Renal cortical epithelial cell (primary cell): ENCODE data around the gene CTNNA2. TPM values are rescaled to one million over a fixed set of nuclear protein-coding genes. Genes with fewer than 3 reads are reported as not detected.
A peak's percentile ranks its signal among the peaks of the same experiment; 100 is the strongest.
"Not testable (repeated sequence)": the region's sequence is repeated elsewhere in the genome, so short reads cannot be mapped to it uniquely, and the experiment has no call there.

Source experiments
- DNase-seq: peaks from one replicate; pipeline ENCODE4 v3.0.0-alpha.2; 2011; ENCODE audit warnings: low read depth
- total RNA-seq: library from RNA; depleted of rRNA; stranded (reverse); fragments of >200 nt; gene quantifications from 2 replicates; pipeline ENCODE4 v1.2.3, GENCODE V29; 2014

The CTNNA2 gene
- total RNA-seq, 1 donor from 2014 or later, result 0.35 TPM

DNA sequence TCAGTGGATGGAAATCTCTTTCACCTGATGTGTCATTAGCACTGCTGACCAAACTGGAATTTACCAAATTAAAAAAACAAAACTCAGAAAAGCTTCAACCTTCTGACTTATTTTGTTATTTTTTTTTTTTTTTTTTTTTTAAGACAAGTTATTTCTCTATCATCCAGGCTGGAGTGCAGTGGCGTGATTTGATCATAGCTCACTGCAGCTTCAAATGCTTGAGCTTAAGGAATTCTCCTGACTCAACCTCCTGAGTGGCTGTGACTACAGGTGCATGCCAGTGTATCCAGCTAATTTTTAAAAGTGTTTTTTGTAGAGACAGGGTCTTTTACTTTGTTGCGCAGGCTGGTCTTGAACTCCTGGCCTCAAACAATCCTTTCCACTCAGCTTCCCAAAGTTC lies 636.1 kb downstream of the CTNNA2 start:
- DNase-seq, result no peak

DNA sequence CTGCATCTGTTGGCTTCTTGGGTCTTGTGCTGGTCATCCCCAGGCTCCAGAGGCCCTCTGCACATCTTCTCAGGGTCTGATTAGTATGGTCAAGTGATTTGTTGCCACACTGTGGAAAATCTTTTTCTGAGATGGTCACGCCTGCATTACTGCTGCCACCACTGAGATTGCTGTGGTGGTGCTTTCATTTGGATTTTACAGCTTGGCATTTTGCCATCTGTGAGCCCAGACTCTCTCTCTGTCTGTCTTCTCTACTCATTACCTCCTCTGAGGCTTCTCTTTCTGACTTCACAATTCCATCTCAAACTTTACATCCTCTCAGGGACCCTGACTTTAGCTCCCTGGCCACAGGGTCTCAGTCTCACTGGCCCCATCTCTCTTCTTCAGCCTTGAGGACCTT lies 637.1 kb downstream of the CTNNA2 start:
- DNase-seq, result no peak

DNA sequence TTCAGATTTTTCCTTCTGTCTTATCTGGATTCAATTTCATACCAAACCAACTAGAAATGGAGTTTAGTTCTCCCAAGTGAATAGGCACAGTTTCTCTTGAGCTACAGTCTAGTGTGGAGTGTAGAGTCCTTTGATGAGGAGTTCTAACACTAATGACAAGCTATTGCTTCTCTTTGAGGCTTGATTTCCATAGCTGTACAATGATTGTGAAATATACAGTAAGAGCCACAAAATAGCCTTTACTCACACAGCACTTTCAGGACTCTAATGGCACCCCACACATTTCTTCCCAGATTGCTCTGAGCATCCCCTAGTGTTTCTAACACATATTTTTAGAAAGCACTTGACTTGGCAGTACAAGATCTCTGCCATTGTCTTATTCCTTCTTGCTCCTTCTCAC lies 638.4 kb downstream of the CTNNA2 start:
- DNase-seq, result no peak

DNA sequence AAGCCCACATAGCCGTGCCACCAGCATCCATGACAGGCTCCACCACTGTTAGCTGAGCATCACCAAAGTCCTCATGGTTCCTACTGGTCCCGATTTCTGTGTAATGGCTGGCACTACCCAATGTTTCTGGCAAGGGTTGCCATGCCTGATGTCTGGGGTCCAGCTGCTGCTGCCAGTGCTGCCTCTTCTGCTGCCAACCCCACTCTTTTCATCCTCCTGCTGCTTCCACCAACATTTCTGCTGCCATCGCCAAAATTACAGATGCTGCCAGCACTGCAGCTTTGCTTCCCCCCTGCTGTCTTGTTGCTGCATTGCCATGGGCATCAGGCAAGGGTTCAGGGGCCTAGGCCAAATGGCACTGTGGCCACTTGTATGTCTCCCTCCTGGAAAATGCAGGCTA lies 638.8 kb downstream of the CTNNA2 start:
- DNase-seq, result no peak

DNA sequence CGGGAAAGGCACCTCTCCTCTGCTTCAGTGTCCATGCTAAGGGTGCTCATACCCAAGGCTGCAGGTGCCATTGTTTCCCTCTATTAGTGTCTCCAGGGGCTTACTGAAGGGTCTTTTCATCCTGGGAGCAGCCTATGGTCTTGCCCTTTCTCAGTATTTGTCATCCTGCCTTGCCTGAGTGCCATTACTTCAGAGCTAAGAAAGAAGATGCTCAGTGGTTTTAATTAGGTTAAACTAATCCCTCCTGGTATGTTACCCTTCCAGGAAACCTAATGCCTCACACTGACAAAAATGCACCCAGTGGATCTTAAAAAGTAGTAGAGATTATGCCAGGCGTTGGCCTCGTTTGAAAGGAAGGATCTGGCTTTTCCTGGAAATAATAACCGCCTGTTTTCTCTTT lies 640.3 kb downstream of the CTNNA2 start:
- DNase-seq, result no peak

DNA sequence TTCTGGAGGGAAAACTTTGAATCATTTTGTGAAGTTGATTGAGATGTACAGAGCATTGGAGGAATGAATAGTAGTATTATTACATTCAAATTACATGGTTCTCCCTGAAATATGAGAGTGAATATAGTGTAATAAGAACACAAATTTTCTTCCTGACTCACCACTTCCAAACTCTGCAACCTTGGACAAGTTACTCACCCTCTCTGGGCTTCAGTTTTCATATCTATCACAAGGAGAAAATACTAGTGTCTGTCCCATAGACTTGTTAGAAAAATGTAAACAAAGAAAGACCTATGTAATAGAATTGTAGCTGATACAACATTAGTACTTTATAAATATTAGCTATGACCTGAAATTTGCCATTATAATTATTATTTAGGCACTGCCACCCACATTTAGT lies 640.9 kb downstream of the CTNNA2 start:
- no peak for DNase-seq

DNA sequence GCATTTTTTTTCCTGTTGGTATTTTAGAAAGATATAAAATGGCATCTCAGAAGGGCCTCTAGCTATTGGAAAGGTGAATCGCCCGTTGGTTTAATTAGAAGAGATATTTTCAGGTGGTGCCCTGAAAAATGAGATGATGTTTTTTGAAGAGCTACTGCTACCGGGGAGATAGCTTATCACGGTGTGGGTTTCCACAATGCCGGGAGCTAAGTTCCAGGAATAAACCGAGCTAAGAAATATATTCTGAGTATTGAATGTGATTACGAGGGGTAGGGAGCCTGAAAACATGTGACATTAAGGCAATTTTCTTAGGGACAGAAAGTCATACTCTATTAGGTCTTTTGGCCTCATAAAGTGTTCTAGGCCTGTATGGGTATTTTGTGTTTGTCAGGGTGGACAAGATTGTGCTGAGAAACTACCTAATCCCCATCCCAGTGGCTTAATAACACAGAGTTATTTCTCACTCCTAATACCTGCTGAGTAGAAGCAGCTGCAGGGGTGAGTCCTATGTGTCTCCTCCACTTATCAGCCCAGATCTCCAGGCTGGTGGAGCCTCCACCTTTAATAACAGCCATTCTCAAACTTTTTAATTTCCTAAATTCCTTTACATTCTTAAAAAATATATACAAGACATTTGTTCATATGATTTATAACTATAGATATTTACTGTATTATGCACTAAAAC lies 641.5 kb downstream of the CTNNA2 start:
- no peak for DNase-seq

DNA sequence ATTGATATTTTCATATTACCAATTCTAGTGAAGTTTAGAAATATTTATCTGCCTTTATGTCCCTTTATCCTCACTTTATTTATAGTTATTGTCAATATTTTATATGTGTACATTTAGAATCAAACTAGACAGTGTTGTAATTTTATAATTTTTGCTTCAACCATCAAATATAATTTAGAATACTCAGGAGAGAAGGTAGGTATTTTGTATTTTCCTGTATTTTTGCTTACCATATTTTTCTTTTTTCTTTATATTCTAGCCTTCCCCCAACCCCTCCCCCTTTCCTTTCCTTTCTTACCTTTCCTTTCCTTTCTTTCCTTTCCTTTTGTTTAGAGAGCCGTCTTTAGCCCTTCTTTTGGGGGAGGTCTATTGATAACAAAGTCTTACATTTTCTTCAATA lies 651.5 kb downstream of the CTNNA2 start:
- DNase-seq, result no peak

DNA sequence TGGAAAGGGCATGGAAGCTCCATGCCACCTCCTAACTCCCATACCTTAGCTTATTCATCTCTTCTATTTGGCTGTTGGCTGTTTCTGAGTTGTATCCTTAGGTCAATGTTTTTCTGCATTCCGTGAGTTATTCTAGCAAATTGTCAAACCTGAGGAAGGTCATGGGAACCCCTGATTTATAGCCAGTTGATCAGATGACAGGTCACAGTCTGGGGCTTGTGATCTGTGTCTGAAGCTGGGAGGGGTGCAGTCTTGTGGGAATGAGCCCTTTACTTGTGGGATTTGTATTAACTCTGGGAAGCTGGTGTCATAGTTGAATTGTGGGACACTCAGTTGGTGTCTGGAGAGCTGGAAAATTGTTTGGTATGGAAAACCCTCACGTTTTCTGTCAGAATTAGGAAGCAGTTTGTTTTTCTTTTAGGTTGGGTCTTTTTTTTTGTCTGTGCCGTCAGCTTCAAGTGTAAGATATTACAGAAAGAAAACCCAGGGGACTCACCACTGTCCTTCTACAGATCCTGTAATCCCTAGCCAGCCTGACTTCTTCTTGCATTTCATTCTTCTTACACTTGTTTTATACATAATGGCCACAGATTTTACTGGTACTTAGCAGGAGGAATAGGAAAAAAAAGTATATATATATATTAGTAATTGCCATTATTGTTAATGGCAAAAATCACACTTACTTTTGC lies 653.8 kb downstream of the CTNNA2 start:
- DNase-seq, result no peak

DNA sequence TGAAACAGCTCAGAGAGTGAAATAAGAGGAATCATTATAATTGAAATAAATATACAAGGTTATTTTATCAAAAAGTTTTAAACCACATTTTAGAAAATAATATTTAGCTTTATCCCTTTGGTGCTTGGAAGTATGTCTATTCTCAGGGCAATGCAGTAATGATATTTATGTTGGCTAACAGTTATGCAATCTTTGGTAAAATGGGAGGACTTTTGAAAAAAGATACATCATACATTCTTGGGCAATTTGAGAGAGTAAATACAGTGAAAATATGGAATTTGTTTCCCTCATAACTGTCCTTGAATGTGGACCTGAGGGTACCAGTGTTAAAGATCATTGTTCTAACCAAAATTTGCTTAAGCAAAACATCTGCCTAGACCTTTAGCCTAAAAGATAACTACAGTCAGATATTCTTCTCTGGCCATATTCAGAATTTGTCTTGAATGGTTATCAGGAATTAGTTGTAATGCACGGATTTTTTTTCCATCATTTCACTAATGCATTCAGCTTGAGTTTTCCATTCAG lies 654.5 kb downstream of the CTNNA2 start:
- no peak for DNase-seq

DNA sequence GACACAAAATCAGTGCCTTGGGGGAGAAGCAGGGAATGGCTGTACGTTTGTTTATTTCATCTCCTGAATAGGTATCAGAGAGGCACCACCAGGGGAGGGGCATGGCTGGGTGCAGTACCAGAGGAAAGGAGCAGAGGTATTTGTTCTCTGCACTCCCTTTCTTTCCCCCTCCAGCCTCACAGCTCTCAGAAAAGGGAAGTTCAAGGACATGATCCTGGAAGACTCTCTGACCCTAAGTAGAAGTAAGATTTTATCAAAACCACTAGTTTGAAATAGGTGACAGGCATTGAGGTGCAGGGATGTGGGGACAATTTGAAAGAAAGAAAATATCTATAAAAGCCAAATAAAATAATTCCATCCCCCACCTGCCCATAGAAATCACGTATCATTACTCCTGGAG lies 655.2 kb downstream of the CTNNA2 start:
- DNase-seq, result no peak

DNA sequence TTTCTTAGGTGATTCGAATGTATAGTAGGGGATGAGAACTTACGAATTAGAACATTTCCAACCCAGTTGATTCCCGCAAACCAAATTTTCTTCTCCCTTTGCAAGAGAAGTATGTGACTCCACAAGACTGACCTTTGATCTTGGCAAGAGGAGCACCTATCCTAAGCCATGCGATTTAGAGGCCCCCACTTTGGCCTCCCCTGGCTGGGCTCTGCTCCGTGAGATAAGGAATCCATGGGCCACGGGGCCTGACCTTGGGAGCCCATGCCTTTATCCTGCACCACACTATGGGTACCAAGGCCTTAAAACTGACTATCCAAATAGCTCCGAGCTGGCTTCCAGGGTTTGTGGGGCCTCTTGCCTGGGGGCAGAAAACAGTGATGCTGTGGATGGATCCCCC lies 656.0 kb downstream of the CTNNA2 start:
- DNase-seq, result no peak

DNA sequence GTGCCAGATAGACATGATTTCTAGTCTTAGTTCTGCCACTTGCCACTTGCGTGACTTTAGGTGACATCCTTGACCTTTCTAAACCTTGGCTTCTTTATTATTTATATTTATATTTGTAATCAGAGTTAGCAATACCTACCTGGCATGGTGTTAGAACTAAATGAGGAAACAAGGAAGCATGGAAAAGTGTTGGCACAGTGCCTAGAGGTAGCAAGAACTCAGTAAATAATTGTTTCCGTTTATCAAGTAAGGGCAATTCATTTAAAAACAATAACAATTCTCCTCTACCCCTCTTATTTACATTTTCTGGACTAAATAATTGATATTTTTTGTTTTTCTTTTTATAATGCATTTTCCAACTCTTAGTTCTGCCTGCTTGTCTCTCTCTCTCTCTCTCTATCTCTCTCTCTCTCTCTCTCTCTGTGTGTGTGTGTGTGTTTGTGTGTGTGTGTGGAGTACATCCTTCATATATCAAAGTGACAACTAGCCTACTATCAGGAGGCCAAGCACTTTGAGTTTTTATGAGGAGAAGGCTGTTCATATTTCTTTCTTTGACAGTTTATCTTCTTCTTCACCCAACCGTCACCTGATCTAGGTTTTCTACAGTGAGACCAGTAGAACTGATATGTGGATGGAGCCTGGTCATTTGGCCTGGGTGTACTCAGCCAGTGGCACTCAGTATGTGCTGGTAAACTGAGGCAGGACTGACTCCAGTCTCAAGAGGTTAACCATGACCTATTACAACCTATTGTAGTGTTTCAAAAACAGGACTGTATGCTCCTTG lies 657.2 kb downstream of the CTNNA2 start:
- DNase-seq, result peak; percentile 2

DNA sequence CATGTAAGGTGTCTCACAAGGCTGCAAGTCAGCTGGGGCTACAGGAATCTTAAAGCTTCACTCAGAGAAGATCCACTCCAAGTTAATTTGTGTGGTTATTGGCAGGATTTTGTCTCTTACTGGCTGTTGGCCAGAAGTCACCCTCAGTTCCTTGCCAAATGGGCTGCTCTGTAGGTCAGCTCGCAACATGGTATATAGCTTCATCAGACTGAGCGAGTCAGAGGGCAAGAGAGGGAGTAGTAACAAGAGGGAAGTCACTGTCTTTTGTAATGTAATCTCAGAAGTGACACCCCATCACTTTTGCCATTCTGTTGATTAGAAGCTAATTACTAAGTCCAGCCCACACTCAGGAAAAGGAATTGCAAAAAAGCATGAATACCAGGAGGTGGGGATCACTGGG lies 672.2 kb downstream of the CTNNA2 start:
- no peak for DNase-seq

DNA sequence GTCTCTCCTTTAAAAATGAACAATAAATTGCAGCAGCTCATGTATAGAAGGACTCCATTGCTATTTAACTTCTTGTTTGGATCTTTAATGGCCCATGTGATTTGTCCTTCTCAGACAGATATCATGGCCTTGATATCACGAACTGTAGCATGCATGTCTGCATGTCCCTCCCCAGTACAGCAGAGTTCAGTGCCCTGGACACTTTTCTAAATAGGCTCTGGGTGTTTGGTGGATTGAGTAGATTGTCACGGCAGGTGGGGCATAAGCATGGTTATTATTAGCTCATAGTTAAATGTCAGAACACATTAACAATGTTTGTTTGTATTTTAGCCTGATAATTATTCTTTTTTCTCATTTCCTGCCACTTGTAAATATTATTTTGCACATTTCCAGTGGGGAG lies 673.4 kb downstream of the CTNNA2 start:
- no peak for DNase-seq

DNA sequence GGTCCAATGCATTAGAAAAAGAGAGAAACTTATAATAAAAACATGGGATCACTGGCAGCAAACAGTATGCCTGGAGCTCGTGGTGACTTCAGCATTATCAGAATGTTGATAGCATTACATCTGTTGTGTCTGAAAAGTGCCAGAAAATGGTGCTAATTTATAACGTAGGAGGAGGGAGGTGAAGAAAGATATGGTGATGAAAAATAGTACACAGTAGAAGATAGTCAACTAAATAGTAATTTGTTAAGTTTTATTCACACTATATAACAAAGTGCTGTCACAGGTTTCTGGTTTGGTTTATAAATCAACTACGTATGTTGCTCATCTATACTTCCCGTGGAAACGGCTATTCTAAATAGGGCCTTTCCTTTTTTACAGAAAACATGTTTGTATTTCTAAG lies 674.3 kb downstream of the CTNNA2 start:
- DNase-seq, result no peak

DNA sequence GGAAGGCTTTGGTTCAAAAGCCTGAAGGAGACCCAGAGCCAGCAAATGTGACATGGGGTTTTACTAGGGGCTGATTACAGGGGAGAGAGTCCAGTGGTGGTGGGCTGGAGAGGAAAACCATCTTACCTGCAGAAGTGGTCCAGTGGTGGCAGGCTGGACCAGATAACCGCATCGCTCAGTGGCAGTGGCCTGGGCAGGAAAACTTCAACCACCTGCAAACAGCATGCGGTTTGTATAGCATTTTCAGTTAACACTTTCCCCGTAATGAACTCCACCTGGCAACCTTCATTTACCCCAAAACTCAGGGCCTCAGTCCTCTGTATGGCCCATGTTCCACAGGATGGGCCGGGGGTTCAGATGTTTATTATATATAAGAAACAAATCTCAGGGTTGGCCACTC lies 677.3 kb downstream of the CTNNA2 start:
- DNase-seq, result no peak

DNA sequence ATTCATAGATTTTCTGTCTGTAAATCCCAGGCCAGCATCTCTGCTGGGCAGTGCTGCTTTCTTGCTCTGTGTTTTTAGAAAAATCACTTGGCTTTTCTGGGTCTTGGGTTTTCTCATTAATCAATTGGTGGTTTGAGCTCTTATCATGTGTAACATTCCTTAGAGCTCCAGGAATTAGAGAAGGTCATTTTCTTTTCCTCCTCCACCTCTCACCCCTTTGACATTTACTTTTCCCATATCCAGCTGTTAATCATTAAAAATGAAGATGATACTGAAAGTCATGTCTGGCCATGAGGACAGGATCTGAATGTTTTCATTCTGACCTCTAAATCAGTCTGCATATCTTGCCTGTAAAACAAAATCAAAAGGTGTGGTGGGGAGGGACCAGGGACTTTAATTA lies 680.7 kb downstream of the CTNNA2 start:
- DNase-seq, result no peak

DNA sequence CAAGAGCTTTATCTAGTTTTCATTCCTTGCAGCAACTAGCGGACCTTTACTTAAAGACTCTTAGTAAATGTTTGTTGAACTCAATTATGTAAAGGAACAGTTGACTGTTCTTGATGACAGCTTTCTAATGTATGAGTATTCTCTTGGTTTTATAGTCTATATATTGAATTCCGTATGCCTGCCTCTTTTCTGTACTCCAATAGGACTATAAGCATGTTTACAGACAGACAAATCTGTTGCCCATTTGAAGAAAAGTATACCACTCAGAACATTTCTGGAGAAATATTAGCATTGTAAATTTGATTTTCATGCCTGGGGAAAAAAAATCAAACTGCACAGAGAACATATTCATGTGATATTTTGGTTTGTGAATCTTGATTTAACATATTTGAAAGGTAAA lies 682.2 kb downstream of the CTNNA2 start:
- no peak for DNase-seq

DNA sequence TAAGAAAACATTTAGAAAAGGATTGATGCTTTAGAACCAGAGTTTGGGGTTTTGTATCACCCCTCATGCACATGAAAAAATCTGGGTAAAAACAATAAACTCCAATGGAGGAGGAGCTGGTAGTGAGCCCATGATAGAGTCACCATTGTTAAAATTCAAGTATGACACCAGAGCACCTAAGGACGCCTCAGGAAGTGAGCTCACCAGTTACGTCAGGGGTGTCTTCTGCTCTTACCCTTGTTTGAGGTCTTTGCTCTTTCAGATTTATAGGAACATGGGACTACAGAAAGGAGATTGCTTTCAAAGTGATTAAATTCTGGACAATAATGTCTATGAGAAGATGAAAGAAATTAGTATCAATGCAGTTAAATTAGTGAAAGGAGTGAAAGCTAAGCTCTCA lies 685.2 kb downstream of the CTNNA2 start:
- no peak for DNase-seq

DNA sequence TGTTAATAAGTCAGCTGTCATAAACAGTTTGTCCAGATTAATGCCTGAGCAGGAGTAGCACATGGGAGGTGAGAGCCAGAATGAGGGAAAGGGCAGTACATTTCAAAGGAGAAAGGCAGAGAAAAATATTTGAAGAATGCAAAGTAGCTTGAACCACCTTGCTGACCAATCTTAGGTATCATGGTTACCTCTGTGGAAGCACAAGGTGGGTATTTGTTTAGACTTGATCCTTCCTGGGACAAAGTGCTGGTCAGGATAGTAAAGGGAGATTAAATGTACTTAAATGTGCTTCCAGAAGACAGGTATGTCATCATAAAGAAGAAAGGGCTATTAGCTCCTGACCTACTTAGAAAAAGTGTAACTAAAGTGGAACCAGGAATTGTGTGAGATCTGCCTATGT lies 686.7 kb downstream of the CTNNA2 start:
- peak; percentile 1 for DNase-seq

DNA sequence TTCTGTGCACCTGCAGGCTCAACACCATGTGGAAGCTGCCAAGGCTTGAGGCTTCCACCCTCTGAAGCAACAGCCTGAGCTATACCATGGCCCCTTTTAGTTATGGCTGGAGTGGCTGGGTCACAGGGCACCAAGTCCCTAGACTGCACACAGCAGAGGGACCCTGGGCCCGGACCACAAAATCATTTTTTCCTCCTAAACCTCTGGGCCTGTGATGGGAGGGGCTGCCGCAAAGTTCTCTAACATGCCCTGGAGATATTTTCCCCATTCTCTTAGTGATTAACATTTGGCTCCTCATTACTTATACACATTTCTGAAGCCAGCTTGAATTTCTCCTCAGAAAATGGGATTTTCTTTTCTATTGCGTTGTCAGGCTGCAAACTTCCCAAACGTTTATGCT lies 691.1 kb downstream of the CTNNA2 start:
- not testable (repeated sequence) for DNase-seq

DNA sequence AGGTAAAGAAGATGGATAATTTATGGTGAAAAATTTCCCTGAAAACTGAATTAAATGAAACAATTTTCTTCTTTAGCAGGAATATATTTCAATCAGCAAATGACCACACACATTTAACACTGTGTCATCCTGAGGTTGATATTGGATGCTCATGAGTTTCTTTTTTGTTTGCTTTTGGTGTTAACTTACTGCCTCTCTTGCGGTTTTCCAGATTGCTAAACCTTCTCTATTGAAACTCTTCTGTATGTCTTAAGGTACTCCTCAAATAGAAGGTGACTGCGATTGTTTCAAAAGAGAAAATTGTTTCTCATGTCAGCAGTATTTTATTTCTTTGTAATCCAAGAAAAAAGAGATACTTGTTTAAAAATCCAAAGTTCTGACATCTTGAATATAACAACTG lies 692.6 kb downstream of the CTNNA2 start:
- DNase-seq, result no peak
